Activated naive CD4-positive, alpha-beta T cell treated with anti-CD3 and anti-CD28 coated beads, Interleukin-2, amount 50 U/mL, for 16 hours (primary cell): ENCODE data around the gene KLF3.
A peak's percentile ranks its signal among the peaks of the same experiment; 100 is the strongest.

Experiments
- DNase-seq: peaks from one replicate; pipeline ENCODE4 v3.0.0-alpha.2; 2020

Gene KLF3

GRCh38 chr4:38674258-38675144, 10.5 kb downstream of the KLF3 start:
- DNase-seq = no peak

GRCh38 chr4:38675146-38676121, 11.4 kb downstream of the KLF3 start:
- peak; percentile 82 for DNase-seq

GRCh38 chr4:38676986-38677385, 13.0 kb downstream of the KLF3 start:
- no peak for DNase-seq

- DNase-seq = no peak
These were observed 13.4 kb downstream of the KLF3 start for GRCh38 chr4:38677441-38677840.

GRCh38 chr4:38678078-38678477, 14.1 kb downstream of the KLF3 start:
- DNase-seq = no peak

- no peak for DNase-seq
These were observed 15.9 kb downstream of the KLF3 start for GRCh38 chr4:38679921-38680320.

- no peak for DNase-seq
These were observed 17.4 kb downstream of the KLF3 start for GRCh38 chr4:38681281-38681991.

- no peak for DNase-seq
These were observed 18.3 kb downstream of the KLF3 start for GRCh38 chr4:38682336-38682735.

- no peak for DNase-seq
These were observed 19.3 kb downstream of the KLF3 start for GRCh38 chr4:38683276-38683675.

- no peak for DNase-seq
These were observed 20.3 kb downstream of the KLF3 start for GRCh38 chr4:38684271-38684670.

GRCh38 chr4:38684951-38685844, 21.2 kb downstream of the KLF3 start:
- no peak for DNase-seq

GRCh38 chr4:38686682-38687081, 22.7 kb downstream of the KLF3 start:
- DNase-seq = no peak

- DNase-seq = no peak
These were observed 23.6 kb downstream of the KLF3 start for GRCh38 chr4:38687571-38688011.

- DNase-seq = no peak
These were observed 24.8 kb downstream of the KLF3 start for GRCh38 chr4:38688676-38689355.

GRCh38 chr4:38691251-38692008, 27.4 kb downstream of the KLF3 start:
- DNase-seq = no peak

GRCh38 chr4:38692421-38692820, 28.4 kb downstream of the KLF3 start:
- DNase-seq = no peak

- no peak for DNase-seq
These were observed 29.6 kb downstream of the KLF3 start for GRCh38 chr4:38693569-38693968.

- DNase-seq = no peak
These were observed 30.3 kb downstream of the KLF3 start for GRCh38 chr4:38694330-38694729.

GRCh38 chr4:38695809-38696208, 31.8 kb downstream of the KLF3 start:
- no peak for DNase-seq

GRCh38 chr4:38696697-38697096, 32.7 kb downstream of the KLF3 start:
- DNase-seq = no peak
